ENCODE data around the gene MRPS11.

DNA sequence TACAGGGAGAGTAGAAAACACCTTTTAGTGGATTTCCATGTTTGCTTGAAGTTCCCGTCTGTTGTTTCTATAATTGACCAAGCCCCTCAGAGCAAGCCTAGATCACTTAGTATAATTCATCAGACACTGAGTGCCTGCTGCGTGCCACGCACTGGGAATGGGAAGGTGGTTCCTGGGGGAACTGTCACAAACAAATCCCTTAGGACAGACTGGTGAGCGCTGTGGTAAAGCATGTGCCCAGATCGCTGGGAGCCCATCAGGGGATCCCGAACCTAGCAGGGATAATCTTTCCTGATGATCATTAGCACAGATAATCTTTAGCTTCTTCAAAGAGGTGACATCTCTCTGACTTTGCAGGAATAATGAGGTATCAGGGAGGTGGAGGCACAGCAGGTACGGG lies 9.6 kb downstream of the MRPS11 start:
- TF ChIP-seq, protein P1, sequence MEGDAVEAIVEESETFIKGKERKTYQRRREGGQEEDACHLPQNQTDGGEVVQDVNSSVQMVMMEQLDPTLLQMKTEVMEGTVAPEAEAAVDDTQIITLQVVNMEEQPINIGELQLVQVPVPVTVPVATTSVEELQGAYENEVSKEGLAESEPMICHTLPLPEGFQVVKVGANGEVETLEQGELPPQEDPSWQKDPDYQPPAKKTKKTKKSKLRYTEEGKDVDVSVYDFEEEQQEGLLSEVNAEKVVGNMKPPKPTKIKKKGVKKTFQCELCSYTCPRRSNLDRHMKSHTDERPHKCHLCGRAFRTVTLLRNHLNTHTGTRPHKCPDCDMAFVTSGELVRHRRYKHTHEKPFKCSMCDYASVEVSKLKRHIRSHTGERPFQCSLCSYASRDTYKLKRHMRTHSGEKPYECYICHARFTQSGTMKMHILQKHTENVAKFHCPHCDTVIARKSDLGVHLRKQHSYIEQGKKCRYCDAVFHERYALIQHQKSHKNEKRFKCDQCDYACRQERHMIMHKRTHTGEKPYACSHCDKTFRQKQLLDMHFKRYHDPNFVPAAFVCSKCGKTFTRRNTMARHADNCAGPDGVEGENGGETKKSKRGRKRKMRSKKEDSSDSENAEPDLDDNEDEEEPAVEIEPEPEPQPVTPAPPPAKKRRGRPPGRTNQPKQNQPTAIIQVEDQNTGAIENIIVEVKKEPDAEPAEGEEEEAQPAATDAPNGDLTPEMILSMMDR (IDR thresholded peaks at IDR 0.05) = no peak
- TF ChIP-seq POLR2A (IDR thresholded peaks at IDR 0.05) = no peak

All from ovary (tissue), 3 donors.